ENCODE results near the gene TYMP. TPM values are rescaled to one million over a fixed set of nuclear protein-coding genes. Genes with fewer than 3 reads are reported as not detected.

Gene TYMP
- total and polyA plus RNA-seq, 3 experiments from 2014 or later, result 17.5 to 93.6 (median 86.1) TPM

DNA sequence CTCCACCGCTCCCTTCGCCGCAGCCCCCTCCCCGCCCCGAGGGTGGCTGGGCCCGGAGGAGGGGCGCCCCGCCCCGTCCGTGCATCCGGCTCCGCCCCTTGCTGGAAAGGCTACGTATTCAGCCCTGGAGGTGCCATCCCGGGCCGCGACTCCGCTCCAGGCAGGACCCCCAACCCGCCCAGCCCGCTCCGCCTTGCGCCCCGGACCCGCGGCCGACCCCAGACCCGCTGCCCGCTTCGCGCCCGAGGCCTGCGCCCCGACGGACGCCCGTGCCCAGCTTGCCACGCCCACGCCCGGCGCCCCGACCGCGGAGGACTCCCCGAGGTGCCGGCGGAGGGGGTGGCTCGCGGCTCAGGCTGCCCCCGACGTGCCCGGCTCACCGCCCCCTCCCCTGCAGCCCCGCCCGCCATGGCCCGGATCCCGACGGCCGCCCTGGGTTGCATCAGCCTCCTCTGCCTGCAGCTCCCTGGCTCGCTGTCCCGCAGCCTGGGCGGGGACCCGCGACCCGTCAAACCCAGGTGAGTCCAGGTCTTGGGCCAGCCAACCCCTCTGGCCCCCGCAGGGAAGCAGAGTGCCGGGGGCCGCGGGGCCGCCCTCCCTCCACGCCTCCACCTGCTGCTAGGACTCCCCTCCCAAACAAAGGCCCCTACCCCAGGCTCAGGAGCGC, 48.2 kb downstream of the TYMP start, which contains the start of gene ADM2:
ADM2 (plus strand) TSS at position 104 of the 667 bp plus-strand sequence; CDS start at position 409, 305 bp downstream.
- Mint-ChIP-seq H3K4me1 (peaks cover 7 to 8% (median 7%) of the 10 kb centered on the region in 3 donors), H3K4me3 (peak within 1 kb of the TSS; percentile 70 to 85 (median 72)), H3K36me3 (no peaks in the 10 kb centered on the region), H3K27me3 (peaks cover 4 to 11% of the 10 kb centered on the region in 2 donors), H3K27ac (peak within 1 kb of the TSS in 2 of 8 donors; percentile 62 to 78), H3K9me3 (no peaks in the 10 kb centered on the region)
- CTCF ChIA-PET, result interaction anchor here (2.1 kb wide), 1 partner anchor 44 kb away, joined by 5 read pairs; the partner anchor contains the start of gene SCO2
- no peak within 1 kb of the TSS for H3K27ac ChIP-seq (ENCODE audit: low read depth, low read length)
- no peaks in the 10 kb centered on the region for H3K9me3 ChIP-seq (ENCODE audit: low read length)
- H3K4me3 ChIP-seq (ENCODE audit: low read length), result peak within 1 kb of the TSS; percentile 47
- H3K36me3 ChIP-seq (ENCODE audit: insufficient read depth, low read length), result no peaks in the 10 kb centered on the region
- POLR2A ChIA-PET, result interaction anchor here (0.7 to 1.0 kb wide), 2 partner anchors 11 to 44 kb away, joined by 5 to 6 read pairs; partner anchors contain the start of gene SCO2
- H3K27me3 ChIP-seq (ENCODE audit: insufficient read depth, low read length, poor library complexity, severe bottlenecking), result no peaks in the 10 kb centered on the region
- DNase-seq, result peak; percentile 56 to 79 (median 62)
- no peaks in the 10 kb centered on the region for H3K4me1 ChIP-seq (ENCODE audit: insufficient read depth, low read length)

DNA sequence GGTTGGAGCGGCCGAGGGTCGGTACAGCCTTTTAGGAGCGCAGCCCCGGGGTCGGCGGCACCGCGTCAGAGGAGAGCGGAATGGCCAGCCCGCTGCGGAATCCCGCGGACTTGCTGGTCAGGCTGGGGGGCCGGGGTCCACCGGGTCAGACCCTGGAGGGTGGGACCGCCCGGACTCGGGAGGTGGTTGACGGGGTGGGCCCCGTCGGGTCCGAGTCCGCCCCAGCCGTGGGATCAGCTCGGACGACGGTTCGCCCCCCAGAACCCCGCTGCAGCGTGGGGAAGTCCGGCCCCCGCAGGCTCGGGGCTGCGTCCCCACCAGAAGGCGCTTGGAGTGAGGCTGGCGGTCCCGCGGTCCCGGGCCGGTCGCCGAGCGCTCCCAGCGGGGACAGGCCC, 48.8 kb downstream of the TYMP start:
- no peak overlapping the region for H3K27ac Mint-ChIP-seq
- no peaks in the 10 kb centered on the region for H3K4me1 ChIP-seq (ENCODE audit: insufficient read depth, low read length)
- H3K27ac ChIP-seq (ENCODE audit: low read depth, low read length), result no peak overlapping the region
- peak overlapping the region in 6 of 7 donors; percentile 50 to 73 (median 62) for H3K4me3 Mint-ChIP-seq
- H3K4me3 ChIP-seq (ENCODE audit: low read length), result no peak overlapping the region
- peaks cover 7 to 8% (median 7%) of the 10 kb centered on the region in 3 donors for H3K4me1 Mint-ChIP-seq
- H3K36me3 ChIP-seq (ENCODE audit: insufficient read depth, low read length), result no peaks in the 10 kb centered on the region
- no peaks in the 10 kb centered on the region for H3K9me3 Mint-ChIP-seq
- ChIA-PET POLR2A (interaction anchor here (0.7 to 1.0 kb wide), 2 partner anchors 11 to 44 kb away, joined by 5 to 6 read pairs; partner anchors contain the start of gene SCO2), CTCF (interaction anchor here (2.1 kb wide), 1 partner anchor 45 kb away, joined by 5 read pairs; the partner anchor contains the start of gene SCO2)
- peaks cover 2 to 7% of the 10 kb centered on the region in 2 donors for H3K27me3 Mint-ChIP-seq
- no peaks in the 10 kb centered on the region for H3K27me3 ChIP-seq (ENCODE audit: insufficient read depth, low read length, poor library complexity, severe bottlenecking)
- no peaks in the 10 kb centered on the region for H3K36me3 Mint-ChIP-seq
- DNase-seq, result no peak
- no peaks in the 10 kb centered on the region for H3K9me3 ChIP-seq (ENCODE audit: low read length)

DNA sequence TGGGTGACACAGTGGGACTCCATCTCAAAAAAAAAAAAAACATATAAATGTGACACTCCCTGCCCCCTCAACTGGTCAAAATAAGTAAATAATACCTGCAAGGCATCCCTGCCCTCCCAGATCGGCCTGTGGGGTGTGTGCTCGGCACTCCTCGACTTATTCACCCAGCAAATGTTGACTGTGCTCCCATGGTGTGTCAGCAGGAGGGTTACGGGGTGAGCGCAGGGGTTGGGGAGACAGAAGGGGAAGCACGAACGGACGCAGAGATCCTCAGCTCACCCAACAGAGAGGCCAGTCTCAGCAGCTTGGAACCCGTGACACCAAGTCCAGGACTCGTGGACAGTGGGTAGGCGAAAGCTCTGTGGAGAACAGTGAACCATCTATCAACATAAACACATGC, 50.1 kb downstream of the TYMP start:
- Histone ChIP-seq H3K27me3 (ENCODE audit: insufficient read depth, low read length, poor library complexity, severe bottlenecking) (no peaks in the 10 kb centered on the region), H3K4me3 (ENCODE audit: low read length) (no peak overlapping the region), H3K36me3 (ENCODE audit: insufficient read depth, low read length) (no peaks in the 10 kb centered on the region), H3K4me1 (ENCODE audit: insufficient read depth, low read length) (peaks cover 5% of the 10 kb centered on the region), H3K9me3 (ENCODE audit: low read length) (no peaks in the 10 kb centered on the region), H3K27ac (ENCODE audit: low read depth, low read length) (no peak overlapping the region)
- ChIA-PET POLR2A (interaction anchor here (1.0 kb wide), 1 partner anchor 10 kb away, joined by 3 read pairs; no protein-coding TSS in a partner anchor), CTCF (interaction anchor here (0.7 to 2.1 kb wide), 4 partner anchors 10 to 138 kb away, joined by 3 to 6 read pairs (median 4); partner anchors contain the start of gene SCO2)
- Mint-ChIP-seq H3K27me3 (no peaks in the 10 kb centered on the region), H3K36me3 (no peaks in the 10 kb centered on the region), H3K4me1 (peaks cover 7 to 13% (median 9%) of the 10 kb centered on the region in 3 donors), H3K27ac (peak overlapping the region in 5 of 8 donors; percentile 23 to 81 (median 52)), H3K4me3 (peak overlapping the region; percentile 7 to 85 (median 72)), H3K9me3 (no peaks in the 10 kb centered on the region)
- DNase-seq, result no peak

DNA sequence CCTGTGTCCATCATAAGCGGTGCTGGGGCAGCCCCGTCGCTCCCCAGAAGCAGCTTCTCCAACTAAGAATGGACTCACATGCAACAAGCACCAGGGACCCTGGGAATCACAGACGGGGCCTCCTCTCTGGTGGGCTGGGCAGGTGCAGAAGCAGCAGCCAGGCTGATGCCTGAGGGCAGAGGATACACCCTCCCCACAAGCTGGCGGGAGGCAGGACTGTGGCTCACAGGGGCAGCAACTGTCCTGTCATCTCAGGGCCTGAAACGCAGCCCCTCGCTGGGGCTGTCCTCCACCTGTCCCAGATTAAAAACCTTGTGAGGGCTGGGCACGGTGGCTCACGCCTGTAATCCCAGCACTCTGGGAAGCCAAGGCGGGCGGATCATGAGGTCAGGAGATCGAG, 51.9 kb downstream of the TYMP start:
- ChIA-PET POLR2A (no interaction called here), CTCF (interaction anchor here (1.1 to 1.4 kb wide), 2 partner anchors 30 to 48 kb away, joined by 3 read pairs; partner anchors contain the start of genes LMF2 and SCO2)
- Histone ChIP-seq H3K36me3 (ENCODE audit: insufficient read depth, low read length) (no peaks in the 10 kb centered on the region), H3K27me3 (ENCODE audit: insufficient read depth, low read length, poor library complexity, severe bottlenecking) (no peaks in the 10 kb centered on the region), H3K27ac (ENCODE audit: low read depth, low read length) (no peak overlapping the region), H3K4me1 (ENCODE audit: insufficient read depth, low read length) (peaks cover 17% of the 10 kb centered on the region), H3K9me3 (ENCODE audit: low read length) (no peaks in the 10 kb centered on the region), H3K4me3 (ENCODE audit: low read length) (no peak overlapping the region)
- DNase-seq, result no peak
- Mint-ChIP-seq H3K36me3 (peaks cover 0 to 11% (median 0%) of the 10 kb centered on the region in 3 donors), H3K27ac (peak overlapping the region in 2 of 8 donors; percentile 79 to 91), H3K9me3 (no peaks in the 10 kb centered on the region), H3K27me3 (no peaks in the 10 kb centered on the region), H3K4me1 (peaks cover 21 to 26% (median 22%) of the 10 kb centered on the region in 3 donors), H3K4me3 (peak overlapping the region in 3 of 7 donors; percentile 23 to 87 (median 45))

DNA sequence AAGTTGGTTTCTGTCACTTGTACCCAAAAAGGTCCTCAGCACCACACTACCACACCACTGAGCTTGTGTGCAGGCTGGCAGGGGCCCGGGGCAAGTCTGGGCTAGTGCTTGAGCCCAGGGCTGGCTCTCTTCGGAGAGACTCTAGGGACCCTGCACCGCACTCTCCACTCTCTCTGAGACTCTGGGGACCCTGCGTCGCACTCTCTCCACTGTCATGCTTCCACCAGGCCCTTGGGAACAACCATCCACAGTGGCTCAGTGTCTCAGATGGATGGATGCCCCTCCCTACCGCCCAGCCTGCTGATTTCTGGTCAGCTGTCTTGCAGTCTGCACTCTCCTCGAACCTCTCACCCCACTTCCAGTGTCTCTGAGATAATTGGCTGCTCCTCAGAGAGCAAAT, 52.9 kb downstream of the TYMP start:
- Mint-ChIP-seq H3K36me3 (peaks cover 0 to 14% (median 0%) of the 10 kb centered on the region in 3 donors), H3K27ac (peak overlapping the region in 7 of 8 donors; percentile 37 to 84 (median 73)), H3K4me1 (peaks cover 31 to 37% (median 31%) of the 10 kb centered on the region in 3 donors), H3K9me3 (no peaks in the 10 kb centered on the region), H3K27me3 (no peaks in the 10 kb centered on the region), H3K4me3 (peak overlapping the region; percentile 23 to 87 (median 70))
- no peak for DNase-seq
- Histone ChIP-seq H3K4me1 (ENCODE audit: insufficient read depth, low read length) (peaks cover 27% of the 10 kb centered on the region), H3K36me3 (ENCODE audit: insufficient read depth, low read length) (no peaks in the 10 kb centered on the region), H3K27me3 (ENCODE audit: insufficient read depth, low read length, poor library complexity, severe bottlenecking) (no peaks in the 10 kb centered on the region), H3K4me3 (ENCODE audit: low read length) (no peak overlapping the region), H3K9me3 (ENCODE audit: low read length) (no peaks in the 10 kb centered on the region), H3K27ac (ENCODE audit: low read depth, low read length) (no peak overlapping the region)
- ChIA-PET POLR2A (interaction anchor here (0.7 kb wide), 1 partner anchor 217 kb away, joined by 3 read pairs; no protein-coding TSS in a partner anchor), CTCF (interaction anchor here (1.1 kb wide), 2 partner anchors 21 to 31 kb away, joined by 3 read pairs; partner anchors contain the start of gene LMF2)

Other genes starting within 250 kb of the TYMP start
- 10 to 100 TPM; 13.4 to 14.4 TPM for gene PLXNB2, start 222.4 kb downstream of the TYMP start, total RNA-seq
- gene PLXNB2, start 222.4 kb downstream of the TYMP start, polyA plus RNA-seq, result 0.17 TPM
- 1 to 10 TPM; 3.9 to 4.3 TPM for gene DENND6B, start 203.0 kb downstream of the TYMP start, total RNA-seq
- gene DENND6B, start 203.0 kb downstream of the TYMP start, polyA plus RNA-seq, result 0.67 TPM
- gene PPP6R2, start 186.7 kb downstream of the TYMP start, total RNA-seq, result 10 to 100 TPM; 49.7 to 55.9 TPM
- gene PPP6R2, start 186.7 kb downstream of the TYMP start, polyA plus RNA-seq, result 34.2 TPM
- 100 to 1,000 TPM; 144 to 150 TPM for gene SBF1, start 55.0 kb downstream of the TYMP start, total RNA-seq
- 43.8 TPM for gene SBF1, start 55.0 kb downstream of the TYMP start, polyA plus RNA-seq
- gene ADM2, start 48.5 kb downstream of the TYMP start, total RNA-seq, result 1 to 10 TPM; 3.4 to 3.5 TPM
- gene ADM2, start 48.5 kb downstream of the TYMP start, polyA plus RNA-seq, result 0.24 TPM
- under 1 TPM in 1 of 2 experiments, not detected in 1; 0.31 TPM for gene MIOX, start 43.2 kb downstream of the TYMP start, total RNA-seq
- not detected for gene MIOX, start 43.2 kb downstream of the TYMP start, polyA plus RNA-seq
- gene LMF2, start 22.3 kb downstream of the TYMP start, total RNA-seq, result 10 to 100 TPM; 88.6 to 89.4 TPM
- gene LMF2, start 22.3 kb downstream of the TYMP start, polyA plus RNA-seq, result 33.6 TPM
- 100 to 1,000 TPM; 155 to 165 TPM for gene NCAPH2, start 21.8 kb downstream of the TYMP start, total RNA-seq
- 36.5 TPM for gene NCAPH2, start 21.8 kb downstream of the TYMP start, polyA plus RNA-seq
- gene SCO2, start 4.4 kb downstream of the TYMP start, total RNA-seq, result 1 to 10 TPM; 2.4 to 3.5 TPM
- gene SCO2, start 4.4 kb downstream of the TYMP start, polyA plus RNA-seq, result 6.5 TPM
- 1 to 10 TPM; 5.1 to 6.2 TPM for gene KLHDC7B, start 15.9 kb upstream of the TYMP start, total RNA-seq
- gene KLHDC7B, start 15.9 kb upstream of the TYMP start, polyA plus RNA-seq, result 8.1 TPM
- gene SYCE3, start 32.9 kb upstream of the TYMP start, total RNA-seq, result not detected
- not detected for gene SYCE3, start 32.9 kb upstream of the TYMP start, polyA plus RNA-seq
- gene CPT1B, start 48.4 kb upstream of the TYMP start, total RNA-seq, result 10 to 100 TPM; 43.6 to 45.0 TPM
- 0.40 TPM for gene CPT1B, start 48.4 kb upstream of the TYMP start, polyA plus RNA-seq
- 10 to 100 TPM; 72.1 to 76.1 TPM for gene CHKB, start 52.8 kb upstream of the TYMP start, total RNA-seq
- gene CHKB, start 52.8 kb upstream of the TYMP start, polyA plus RNA-seq, result 33.3 TPM
- under 1 TPM; 0.20 to 0.28 TPM for gene MAPK8IP2, start 70.8 kb upstream of the TYMP start, total RNA-seq
- gene MAPK8IP2, start 70.8 kb upstream of the TYMP start, polyA plus RNA-seq, result not detected
- 10 to 100 TPM; 23.6 to 25.3 TPM for gene ARSA, start 98.1 kb upstream of the TYMP start, total RNA-seq
- 10.6 TPM for gene ARSA, start 98.1 kb upstream of the TYMP start, polyA plus RNA-seq
- under 1 TPM; 0.07 TPM for gene SHANK3, start 142.8 kb upstream of the TYMP start, total RNA-seq
- gene SHANK3, start 142.8 kb upstream of the TYMP start, polyA plus RNA-seq, result not detected
- not detected for gene ACR, start 208.2 kb upstream of the TYMP start, total RNA-seq
- gene ACR, start 208.2 kb upstream of the TYMP start, polyA plus RNA-seq, result not detected